OCI-LY3 (cell line): ENCODE data around the gene SFTA2.

Experiments used
- H2AFZ ChIP-seq: fragments of 200-600, 300-600 bp; shearing (Covaris generic); 2 replicates; pipeline ENCODE4 v1.6.0; 2014; ENCODE audit warnings: antibody characterized with exemption, low read depth, low read length
- H3K27ac ChIP-seq: fragments of 200-600, 300-600 bp; sonication (generic); 2 replicates; pipeline ENCODE4 v1.5.1; 2014; ENCODE audit warnings: mild to moderate bottlenecking, low read length, moderate library complexity, mixed read lengths
- H3K27me3 ChIP-seq: fragments of 200-600, 300-600 bp; sonication (generic); 2 replicates; pipeline ENCODE4 v1.6.1; 2014; ENCODE audit warnings: low read depth, low read length, mixed read lengths
- H3K36me3 ChIP-seq: fragments of 200-600, 300-600 bp; sonication (generic); replicated peaks from 2 replicates; pipeline ENCODE3; 2014; ENCODE audit warnings: low read depth, low read length, mixed read lengths
- H3K4me1 ChIP-seq: fragments of 300-600, 200-600 bp; sonication (generic); 2 replicates; pipeline ENCODE4 v1.6.1; 2014; ENCODE audit warnings: low read length, mixed read lengths
- H3K4me2 ChIP-seq: fragments of 200-600, 300-600 bp; sonication (generic); 2 replicates; pipeline ENCODE4 v1.6.1; 2014; ENCODE audit warnings: low read length, mixed read lengths
- H3K4me3 ChIP-seq: fragments of 300-600, 200-600 bp; sonication (generic); 2 replicates; pipeline ENCODE4 v1.5.1; 2014; ENCODE audit warnings: antibody characterized with exemption, mild to moderate bottlenecking, low read length, moderate library complexity
- H3K79me2 ChIP-seq: fragments of 300-600, 200-600 bp; shearing (Covaris generic); 2 replicates; pipeline ENCODE4 v1.6.1; 2014; ENCODE audit warnings: mild to moderate bottlenecking, low read length, mixed read lengths
- H3K9ac ChIP-seq: fragments of 300-600, 200-600 bp; shearing (Covaris generic); 2 replicates; pipeline ENCODE4 v1.6.0; 2014; ENCODE audit warnings: mild to moderate bottlenecking, low read length, moderate library complexity
- H3K9me3 ChIP-seq: fragments of 200-600, 300-600 bp; shearing (Covaris generic); 2 replicates; pipeline ENCODE4 v1.6.1; 2014; ENCODE audit warnings: low read length, mixed read lengths; ENCODE audit not compliant: insufficient read depth
- H4K20me1 ChIP-seq: fragments of 200-600, 300-600 bp; sonication (generic); 2 replicates; pipeline ENCODE4 v1.6.1; 2016; ENCODE audit warnings: low read length, mixed read lengths; ENCODE audit not compliant: insufficient read depth
- CTCF ChIP-seq: fragments of 200-600, 300-600 bp; sonication (generic); IDR thresholded peaks from 2 replicates; pipeline ENCODE4 v1.5.1; 2014; ENCODE audit warnings: antibody characterized with exemption, low read length, low read depth
- EZH2phosphoT487 ChIP-seq: fragments of 200-600 bp; shearing (Covaris generic); IDR thresholded peaks from 2 replicates; pipeline ENCODE4 v1.6.1; 2018; ENCODE audit warnings: antibody characterized with exemption, mixed run types, low read depth

The SFTA2 gene

GRCh38 chr6:30885999-30886896 is 45.7 kb downstream of the SFTA2 start:
- Histone ChIP-seq H3K4me1 (peaks cover 30% of the 10 kb centered on the region), H3K4me3 (no peak overlapping the region), H4K20me1 (no peaks in the 10 kb centered on the region), H3K36me3 (no peaks in the 10 kb centered on the region), H3K4me2 (no peak overlapping the region), H3K27ac (no peak overlapping the region), H3K79me2 (no peaks in the 10 kb centered on the region), H2AFZ (no peak overlapping the region), H3K9me3 (no peaks in the 10 kb centered on the region), H3K9ac (no peak overlapping the region), H3K27me3 (no peaks in the 10 kb centered on the region; the same call in 1 of the 2 replicates)
- no peak for TF ChIP-seq CTCF
- TF ChIP-seq EZH2phosphoT487: no peak

DNA sequence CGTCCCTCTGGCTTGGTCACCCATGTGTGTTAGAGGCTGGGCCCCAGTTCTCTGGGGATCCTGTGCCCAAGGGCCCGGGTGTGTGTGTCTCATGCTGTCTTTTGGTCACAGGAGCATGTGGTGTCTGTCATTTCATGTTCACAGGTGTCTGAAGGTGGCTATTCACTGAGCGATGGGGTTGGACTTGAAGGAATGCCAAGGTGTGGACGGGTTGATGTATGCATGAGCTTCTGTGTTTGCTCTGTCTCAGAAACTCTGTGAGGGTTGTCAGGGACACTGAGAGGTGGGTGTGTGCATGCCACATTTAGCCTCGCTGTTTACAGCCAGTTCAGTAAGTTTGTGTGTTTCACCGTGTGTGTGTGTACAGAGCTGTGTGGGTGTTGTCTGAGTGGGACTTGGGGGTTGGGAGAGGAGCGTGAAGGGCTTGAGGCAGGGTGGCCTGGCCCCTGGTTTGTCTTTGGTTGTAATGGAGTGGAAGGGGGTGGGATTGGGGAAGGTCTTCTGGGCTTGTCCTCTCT is 46.4 kb downstream of the SFTA2 start:
- Histone ChIP-seq H4K20me1 (no peaks in the 10 kb centered on the region), H3K4me2 (peak overlapping the region; percentile 98), H2AFZ (no peak overlapping the region), H3K36me3 (no peaks in the 10 kb centered on the region), H3K9ac (no peak overlapping the region), H3K27ac (no peak overlapping the region), H3K79me2 (no peaks in the 10 kb centered on the region), H3K9me3 (no peaks in the 10 kb centered on the region), H3K4me3 (peak overlapping the region; percentile 83), H3K4me1 (peaks cover 30% of the 10 kb centered on the region), H3K27me3 (no peaks in the 10 kb centered on the region; the same call in 1 of the 2 replicates)
- TF ChIP-seq EZH2phosphoT487 (no peak), CTCF (no peak)

- peak overlapping the region; percentile 83 for H3K4me3 ChIP-seq
- H3K27ac ChIP-seq: no peak overlapping the region
- no peaks in the 10 kb centered on the region for H3K36me3 ChIP-seq
- TF ChIP-seq EZH2phosphoT487 (no peak), CTCF (no peak)
- H4K20me1 ChIP-seq: no peaks in the 10 kb centered on the region
- peak overlapping the region; percentile 98 for H3K4me2 ChIP-seq
- peaks cover 30% of the 10 kb centered on the region for H3K4me1 ChIP-seq
- H3K79me2 ChIP-seq: no peaks in the 10 kb centered on the region
- H3K9ac ChIP-seq: peak overlapping the region; percentile 63
- H3K27me3 ChIP-seq: no peaks in the 10 kb centered on the region; the same call in 1 of the 2 replicates
- H3K9me3 ChIP-seq: no peaks in the 10 kb centered on the region
- H2AFZ ChIP-seq: 0 out of 2 replicates have a peak overlapping the region, but pooled peaks have one; percentile 28
Measured at GRCh38 chr6:30884521-30885480, 47.2 kb downstream of the SFTA2 start.
